H9 (cell line): Measurements from ENCODE around the gene POLH. TPM values are rescaled to one million over a fixed set of nuclear protein-coding genes. Genes with fewer than 3 reads are reported as not detected.

ENCODE experiments used
- DNase-seq: peaks from one replicate; pipeline ENCODE4 v3.0.0-alpha.2; 2017
- H2AFZ ChIP-seq: one replicate; pipeline ENCODE4 v1.6.1; 2013; ENCODE audit warnings: mild to moderate bottlenecking, low read length, control low read depth, moderate library complexity
- H2AK5ac ChIP-seq: 2 replicates; pipeline ENCODE4 v1.6.1; 2013; ENCODE audit warnings: low read length, control low read depth, mixed read lengths; ENCODE audit not compliant: insufficient read length
- H2BK120ac ChIP-seq: one replicate; pipeline ENCODE4 v1.6.1; 2013; ENCODE audit warnings: low read depth, mild to moderate bottlenecking, low read length, control low read depth, inconsistent platforms; ENCODE audit not compliant: poor library complexity, severe bottlenecking
- H2BK12ac ChIP-seq: 2 replicates; pipeline ENCODE4 v1.6.1; 2013; ENCODE audit warnings: low read length, control low read depth, mixed read lengths, low read depth; ENCODE audit not compliant: insufficient read length
- H2BK15ac ChIP-seq: 2 replicates; pipeline ENCODE4 v1.6.1; 2013; ENCODE audit warnings: low read depth, low read length, control low read depth
- H2BK20ac ChIP-seq: one replicate; pipeline ENCODE4 v1.6.1; 2013; ENCODE audit warnings: low read depth, mild to moderate bottlenecking, low read length, control low read depth, inconsistent platforms; ENCODE audit not compliant: poor library complexity, severe bottlenecking
- H2BK5ac ChIP-seq: 2 replicates; pipeline ENCODE4 v1.6.1; 2013; ENCODE audit warnings: low read length, control low read depth, mixed read lengths; ENCODE audit not compliant: insufficient read length
- H3K14ac ChIP-seq: 2 replicates; pipeline ENCODE4 v1.6.1; 2013; ENCODE audit warnings: low read length, control low read depth; ENCODE audit not compliant: insufficient read depth
- H3K18ac ChIP-seq: 2 replicates; pipeline ENCODE4 v1.6.1; 2013; ENCODE audit warnings: low read depth, mild to moderate bottlenecking, mixed read lengths, low read length, control low read depth; ENCODE audit not compliant: insufficient read length
- H3K23ac ChIP-seq: 2 replicates; pipeline ENCODE4 v1.6.1; 2013; ENCODE audit warnings: low read length, control low read depth, mixed read lengths, low read depth; ENCODE audit not compliant: insufficient read length
- H3K23me2 ChIP-seq: 2 replicates; pipeline ENCODE4 v1.6.1; 2013; ENCODE audit warnings: low read depth, mild to moderate bottlenecking, mixed read lengths, low read length, control low read depth; ENCODE audit not compliant: insufficient read length, poor library complexity, severe bottlenecking
- H3K27ac ChIP-seq: 2 replicates; pipeline ENCODE4 v1.5.1; 2013; ENCODE audit warnings: low read length, control low read depth, mixed read lengths, low read depth; ENCODE audit not compliant: insufficient read length
- H3K27me3 ChIP-seq: 2 replicates; pipeline ENCODE4 v1.6.1; 2013; ENCODE audit warnings: low read length, control low read depth, inconsistent platforms; ENCODE audit not compliant: insufficient read depth
- H3K4ac ChIP-seq: 2 replicates; pipeline ENCODE4 v1.6.1; 2013; ENCODE audit warnings: low read depth, mild to moderate bottlenecking, control low read depth, inconsistent platforms, low read length, moderate library complexity
- H3K4me1 ChIP-seq: 2 replicates; pipeline ENCODE4 v1.6.1; 2013; ENCODE audit warnings: low read length, control low read depth, inconsistent platforms; ENCODE audit not compliant: insufficient read depth
- H3K4me2 ChIP-seq: 2 replicates; pipeline ENCODE4 v1.6.1; 2013; ENCODE audit warnings: low read length, control low read depth, mixed read lengths; ENCODE audit not compliant: insufficient read length, insufficient read depth
- H3K56ac ChIP-seq: 2 replicates; pipeline ENCODE4 v1.6.1; 2013; ENCODE audit warnings: low read depth, mild to moderate bottlenecking, mixed read lengths, low read length, control low read depth; ENCODE audit not compliant: insufficient read length
- H3K79me1 ChIP-seq: 2 replicates; pipeline ENCODE4 v1.6.1; 2013; ENCODE audit warnings: low read depth, mild to moderate bottlenecking, moderate library complexity, low read length, control low read depth, inconsistent platforms; ENCODE audit not compliant: insufficient read depth, poor library complexity, severe bottlenecking
- H3K79me2 ChIP-seq: 2 replicates; pipeline ENCODE4 v1.6.1; 2013; ENCODE audit warnings: low read length, control low read depth, inconsistent platforms; ENCODE audit not compliant: insufficient read depth
- H3K9ac ChIP-seq: 2 replicates; pipeline ENCODE4 v1.6.1; 2013; ENCODE audit warnings: low read length, control low read depth, mixed read lengths; ENCODE audit not compliant: insufficient read length; ENCODE audit errors: extremely low read depth
- H3K9me3 ChIP-seq: one replicate; pipeline ENCODE4 v1.6.1; 2013; ENCODE audit warnings: low read depth, low read length, inconsistent platforms; ENCODE audit not compliant: control insufficient read depth
- H3T11ph ChIP-seq: one replicate; pipeline ENCODE4 v1.6.1; 2013; ENCODE audit warnings: mild to moderate bottlenecking, low read length, control low read depth, inconsistent platforms
- H4K20me1 ChIP-seq: one replicate; pipeline ENCODE4 v1.6.1; 2013; ENCODE audit not compliant: control insufficient read depth, insufficient read length, insufficient read depth
- H4K5ac ChIP-seq: 2 replicates; pipeline ENCODE4 v1.6.1; 2013; ENCODE audit warnings: low read depth, mild to moderate bottlenecking, mixed read lengths, low read length, control low read depth; ENCODE audit not compliant: insufficient read length
- H4K8ac ChIP-seq: replicated peaks from 2 replicates; pipeline ENCODE4 v1.6.1; 2013; ENCODE audit warnings: low read length, control low read depth, mixed read lengths, low read depth; ENCODE audit not compliant: insufficient read length
- H4K91ac ChIP-seq: 2 replicates; pipeline ENCODE4 v1.6.1; 2013; ENCODE audit warnings: low read depth, mild to moderate bottlenecking, moderate library complexity, mixed read lengths, low read length, control low read depth; ENCODE audit not compliant: insufficient read length
- H3K27ac Mint-ChIP-seq, 3 experiments: 2 replicates in 2 of 3; 3 replicates in 1 of 3; pipeline ENCODE4 v1.8.0; 2020 to 2021; ENCODE audit warnings: mixed read lengths in 3 of 3, mild to moderate bottlenecking in 1 of 3, moderate library complexity in 1 of 3
- H3K27me3 Mint-ChIP-seq: 2 replicates; pipeline ENCODE4 v1.8.0; 2021; ENCODE audit warnings: low read depth, mild to moderate bottlenecking, moderate library complexity, mixed read lengths
- H3K36me3 Mint-ChIP-seq, 3 experiments: 2 replicates in 2 of 3; 3 replicates in 1 of 3; pipeline ENCODE4 v1.8.0; 2020 to 2021; ENCODE audit warnings: low read depth in 3 of 3, mixed read lengths in 3 of 3; ENCODE audit not compliant: insufficient read depth in 1 of 3
- H3K4me1 Mint-ChIP-seq, 2 experiments: 2 replicates each; pipeline ENCODE4 v1.8.0; 2020; ENCODE audit warnings: mixed read lengths in 2 of 2
- H3K4me3 Mint-ChIP-seq, 2 experiments: 2 replicates in 1 of 2; 3 replicates in 1 of 2; pipeline ENCODE4 v1.8.0; 2020 to 2021; ENCODE audit warnings: mild to moderate bottlenecking in 2 of 2, mixed read lengths in 2 of 2, moderate library complexity in 1 of 2
- H3K9me3 Mint-ChIP-seq, 2 experiments: 2 replicates in 1 of 2; 3 replicates in 1 of 2; pipeline ENCODE4 v1.8.0; 2020; ENCODE audit warnings: mild to moderate bottlenecking in 2 of 2, mixed read lengths in 2 of 2, moderate library complexity in 1 of 2
- WGBS: extraction: QIAGEN DNeasy Blood & Tissue Kit; methylation state at CpG from one replicate; pipeline ENCODE4 v1.1.7; 2013; ENCODE audit warnings: missing lambda C conversion rate, low lambda C conversion rate, mixed read lengths; ENCODE audit not compliant: insufficient read length; ENCODE audit errors: extremely low coverage; 5-methylcytosine and 5-hydroxymethylcytosine counted together
- total RNA-seq: library from RNA; stranded (reverse); gene quantifications from 2 replicates; pipeline ENCODE4 v1.2.1, GENCODE V29; 2021
- TF ChIP-seq, protein P1 (sequence below): fragments of 200-600 bp; sonication (generic); conservative IDR thresholded peaks from 3 replicates; pipeline ENCODE4 v1.8.0; 2021; ENCODE audit warnings: antibody characterized with exemption, mild to moderate bottlenecking

The POLH gene
- total RNA-seq, 1 experiment from 2014 or later: 12.6 TPM

GRCh38 chr6:43584892-43585570, 9.0 kb downstream of the POLH start:
- no peaks in the 10 kb centered on the region for H3K79me2 ChIP-seq
- Mint-ChIP-seq H3K36me3 (peaks cover 3 to 71% (median 55%) of the 10 kb centered on the region in 3 experiments; a peak in 6 of 7 replicates), H3K27ac (peak overlapping the region in 1 of 3 experiments; percentile 36; a peak in 1 of 7 replicates), H3K9me3 (peaks cover 2 to 5% of the 10 kb centered on the region in 2 experiments; a peak in 4 of 5 replicates), H3K4me1 (no peaks in the 10 kb centered on the region), H3K4me3 (no peak overlapping the region), H3K27me3 (no peaks in the 10 kb centered on the region)
- no peak overlapping the region for H4K5ac ChIP-seq
- H3K4me1 ChIP-seq: no peaks in the 10 kb centered on the region
- H3K23ac ChIP-seq: no peak overlapping the region
- no peak for DNase-seq
- TF ChIP-seq, protein P1, sequence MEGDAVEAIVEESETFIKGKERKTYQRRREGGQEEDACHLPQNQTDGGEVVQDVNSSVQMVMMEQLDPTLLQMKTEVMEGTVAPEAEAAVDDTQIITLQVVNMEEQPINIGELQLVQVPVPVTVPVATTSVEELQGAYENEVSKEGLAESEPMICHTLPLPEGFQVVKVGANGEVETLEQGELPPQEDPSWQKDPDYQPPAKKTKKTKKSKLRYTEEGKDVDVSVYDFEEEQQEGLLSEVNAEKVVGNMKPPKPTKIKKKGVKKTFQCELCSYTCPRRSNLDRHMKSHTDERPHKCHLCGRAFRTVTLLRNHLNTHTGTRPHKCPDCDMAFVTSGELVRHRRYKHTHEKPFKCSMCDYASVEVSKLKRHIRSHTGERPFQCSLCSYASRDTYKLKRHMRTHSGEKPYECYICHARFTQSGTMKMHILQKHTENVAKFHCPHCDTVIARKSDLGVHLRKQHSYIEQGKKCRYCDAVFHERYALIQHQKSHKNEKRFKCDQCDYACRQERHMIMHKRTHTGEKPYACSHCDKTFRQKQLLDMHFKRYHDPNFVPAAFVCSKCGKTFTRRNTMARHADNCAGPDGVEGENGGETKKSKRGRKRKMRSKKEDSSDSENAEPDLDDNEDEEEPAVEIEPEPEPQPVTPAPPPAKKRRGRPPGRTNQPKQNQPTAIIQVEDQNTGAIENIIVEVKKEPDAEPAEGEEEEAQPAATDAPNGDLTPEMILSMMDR: no peak
- no peaks in the 10 kb centered on the region for H3K79me1 ChIP-seq
- H3K23me2 ChIP-seq: no peaks in the 10 kb centered on the region
- whole genome bisulfite sequencing: no CpG with 5 or more reads among the region's 7 CpGs
- H2BK20ac ChIP-seq: no peak overlapping the region
- H3K14ac ChIP-seq: no peak overlapping the region
- no peak overlapping the region for H3K27ac ChIP-seq
- no peak overlapping the region for H2AK5ac ChIP-seq
- no peak overlapping the region for H2BK5ac ChIP-seq
- H3T11ph ChIP-seq: no peak overlapping the region
- H3K9ac ChIP-seq: no peak overlapping the region
- no peaks in the 10 kb centered on the region for H3K9me3 ChIP-seq
- H3K27me3 ChIP-seq: no peaks in the 10 kb centered on the region
- H3K4me2 ChIP-seq: no peak overlapping the region
- no peak overlapping the region for H2BK12ac ChIP-seq
- H2BK15ac ChIP-seq: no peak overlapping the region
- no peak overlapping the region for H2AFZ ChIP-seq
- no peak overlapping the region for H3K56ac ChIP-seq
- no peaks in the 10 kb centered on the region for H4K20me1 ChIP-seq
- no peak overlapping the region for H2BK120ac ChIP-seq
- H4K8ac ChIP-seq: no peak overlapping the region
- H3K18ac ChIP-seq: no peak overlapping the region
- H3K4ac ChIP-seq: no peak overlapping the region
- H4K91ac ChIP-seq: no peak overlapping the region
